ENCODE data around the gene BMPR1B. TPM values are rescaled to one million over a fixed set of nuclear protein-coding genes. Genes with fewer than 3 reads are reported as not detected.

The BMPR1B gene
- total RNA-seq, 1 experiment from 2014 or later: 7.1 TPM

GRCh38 chr4:94722270-94722669 lies 35.5 kb upstream of the BMPR1B start:
- ATAC-seq: no peak
- Histone ChIP-seq H2AFZ (ENCODE audit: low read length) (no peak overlapping the region), H3K9me3 (ENCODE audit: low read length) (no peaks in the 10 kb centered on the region), H3K4me3 (ENCODE audit: low read length) (no peak overlapping the region), H3K4me2 (ENCODE audit: low read length) (no peak overlapping the region), H4K20me1 (ENCODE audit: low read length) (no peaks in the 10 kb centered on the region), H3K36me3 (ENCODE audit: low read depth, low read length) (no peaks in the 10 kb centered on the region), H3K79me2 (ENCODE audit: low read length) (no peaks in the 10 kb centered on the region), H3K27ac (ENCODE audit: low read length) (no peak overlapping the region), H3F3A (ENCODE audit: low read length, unreplicated experiment) (no peaks in the 10 kb centered on the region), H3K4me1 (ENCODE audit: insufficient read depth, low read length) (no peaks in the 10 kb centered on the region), H3K27me3 (ENCODE audit: low read length) (no peaks in the 10 kb centered on the region), H3K9ac (ENCODE audit: low read length) (no peak overlapping the region), H3K9me2 (replicated peaks; ENCODE audit: low read length) (no peaks in the 10 kb centered on the region)
- TF ChIP-seq EZH2phosphoT487 (IDR thresholded peaks at IDR 0.05; ENCODE audit: borderline replicate concordance, low read length): no peak
- TF ChIP-seq EZH2 (IDR thresholded peaks at IDR 0.05; ENCODE audit: low read length, unreplicated experiment): no peak
- no peak for TF ChIP-seq CTCF (conservative IDR thresholded peaks at IDR 0.05; ENCODE audit: low read depth, low read length)
- intact Hi-C loops (cut with micrococcal nuclease): no loop called here
- POLR2A ChIA-PET (ENCODE audit: unreplicated experiment): no interaction called here
- no TSS peak for BruUV-seq (replicated peaks)
- DNase-seq: no peak
- CTCF ChIA-PET: no interaction called here

GRCh38 chr4:94722748-94723147 lies 35.0 kb upstream of the BMPR1B start:
- no TSS peak for BruUV-seq (replicated peaks)
- no peak for TF ChIP-seq EZH2 (IDR thresholded peaks at IDR 0.05; ENCODE audit: low read length, unreplicated experiment)
- no peak for TF ChIP-seq EZH2phosphoT487 (IDR thresholded peaks at IDR 0.05; ENCODE audit: borderline replicate concordance, low read length)
- TF ChIP-seq CTCF (conservative IDR thresholded peaks at IDR 0.05; ENCODE audit: low read depth, low read length): no peak
- Histone ChIP-seq H3K79me2 (ENCODE audit: low read length) (no peaks in the 10 kb centered on the region), H3F3A (ENCODE audit: low read length, unreplicated experiment) (no peaks in the 10 kb centered on the region), H3K4me2 (ENCODE audit: low read length) (no peak overlapping the region), H3K27me3 (ENCODE audit: low read length) (no peaks in the 10 kb centered on the region), H3K4me1 (ENCODE audit: insufficient read depth, low read length) (no peaks in the 10 kb centered on the region), H3K9ac (ENCODE audit: low read length) (no peak overlapping the region), H2AFZ (ENCODE audit: low read length) (no peak overlapping the region), H3K27ac (ENCODE audit: low read length) (no peak overlapping the region), H3K36me3 (ENCODE audit: low read depth, low read length) (no peaks in the 10 kb centered on the region), H3K4me3 (ENCODE audit: low read length) (no peak overlapping the region), H4K20me1 (ENCODE audit: low read length) (no peaks in the 10 kb centered on the region), H3K9me2 (replicated peaks; ENCODE audit: low read length) (no peaks in the 10 kb centered on the region), H3K9me3 (ENCODE audit: low read length) (no peaks in the 10 kb centered on the region)
- intact Hi-C loops (cut with micrococcal nuclease): no loop called here
- DNase-seq: no peak
- CTCF ChIA-PET: no interaction called here
- ATAC-seq: no peak
- POLR2A ChIA-PET (ENCODE audit: unreplicated experiment): no interaction called here

- no peaks in the 10 kb centered on the region for H3K9me2 ChIP-seq (replicated peaks; ENCODE audit: low read length)
- no peak for DNase-seq
Observed at GRCh38 chr4:94724016-94724790, 33.6 kb upstream of the BMPR1B start.

More at GRCh38 chr4:94724016-94724790, 33.6 kb upstream of the BMPR1B start:
- Histone ChIP-seq H3F3A (ENCODE audit: low read length, unreplicated experiment) (no peaks in the 10 kb centered on the region), H3K9me3 (ENCODE audit: low read length) (no peaks in the 10 kb centered on the region), H3K27ac (ENCODE audit: low read length) (no peak overlapping the region), H3K4me2 (ENCODE audit: low read length) (no peak overlapping the region), H3K4me3 (ENCODE audit: low read length) (no peak overlapping the region), H4K20me1 (ENCODE audit: low read length) (no peaks in the 10 kb centered on the region), H3K27me3 (ENCODE audit: low read length) (no peaks in the 10 kb centered on the region), H3K4me1 (ENCODE audit: insufficient read depth, low read length) (no peaks in the 10 kb centered on the region), H2AFZ (ENCODE audit: low read length) (no peak overlapping the region), H3K9ac (ENCODE audit: low read length) (no peak overlapping the region), H3K36me3 (ENCODE audit: low read depth, low read length) (no peaks in the 10 kb centered on the region), H3K79me2 (ENCODE audit: low read length) (no peaks in the 10 kb centered on the region)
- ChIA-PET CTCF (no interaction called here), POLR2A (ENCODE audit: unreplicated experiment) (no interaction called here)
- intact Hi-C loops (cut with micrococcal nuclease): no loop called here
- ATAC-seq: no peak
- TF ChIP-seq EZH2phosphoT487 (IDR thresholded peaks at IDR 0.05; ENCODE audit: borderline replicate concordance, low read length): no peak
- no peak for TF ChIP-seq CTCF (conservative IDR thresholded peaks at IDR 0.05; ENCODE audit: low read depth, low read length)
- no peak for TF ChIP-seq EZH2 (IDR thresholded peaks at IDR 0.05; ENCODE audit: low read length, unreplicated experiment)
- BruUV-seq (replicated peaks): no TSS peak

Data from PC-3 (cell line).